Panc1 (cell line): ENCODE data around the gene RAC3. TPM values are rescaled to one million over a fixed set of nuclear protein-coding genes. Genes with fewer than 3 reads are reported as not detected.

Experiments
- ATAC-seq: fragments of 200-7000 bp; cut with Tn5 transposase; 2 replicates; pipeline ENCODE4 v1.9.1; 2020; ENCODE audit warnings: mild to moderate bottlenecking, moderate library complexity
- BruUV-seq: library from RNA; stranded (reverse); fragments of 400-500 nt; replicated peaks from 2 replicates; lab custom pipeline; 2021; lab: Mats Ljungman, UMichigan
- CTCF ChIA-PET: fragments of 300-600 bp; sonication (Branson Sonifier 250); formaldehyde crosslinking; loops from one replicate; lab custom pipeline; 2022; ENCODE audit warnings: antibody characterized with exemption; lab: Charles Lee
- POLR2A ChIA-PET: fragments of 300-600 bp; sonication (Branson Sonifier 250); formaldehyde crosslinking; loops from one replicate; lab custom pipeline; 2022; ENCODE audit warnings: antibody characterized with exemption; lab: Charles Lee
- DNase-seq: peaks from one replicate; pipeline ENCODE4 v3.0.0-alpha.2; 2010; ENCODE audit warnings: low read depth, low spot score
- H3K27ac ChIP-seq: 2 replicates; pipeline ENCODE4 v1.5.1; 2011; ENCODE audit warnings: mild to moderate bottlenecking, low read length, inconsistent platforms
- H3K27me3 ChIP-seq: fragments of 200-500 bp; sonication (Bioruptor generic); 2 replicates; pipeline ENCODE4 v1.6.0; 2014; ENCODE audit warnings: low read length, inconsistent platforms; ENCODE audit not compliant: control insufficient read depth, insufficient read depth
- H3K36me3 ChIP-seq: fragments of 200-500 bp; sonication (Bioruptor generic); 2 replicates; pipeline ENCODE4 v1.5.1; 2014; ENCODE audit warnings: inconsistent platforms, mild to moderate bottlenecking, low read length, moderate library complexity; ENCODE audit not compliant: control insufficient read depth, insufficient read depth
- H3K4me1 ChIP-seq: 2 replicates; pipeline ENCODE4 v1.5.1; 2011; ENCODE audit warnings: inconsistent platforms, mild to moderate bottlenecking, low read length, moderate library complexity; ENCODE audit not compliant: control insufficient read depth, insufficient read depth
- H3K4me3 ChIP-seq, 2 experiments: 2 replicates each; pipeline ENCODE4 v1.5.1; 2011 to 2012; ENCODE audit warnings: low read depth in 2 of 2, low read length in 2 of 2, mild to moderate bottlenecking in 2 of 2, inconsistent platforms in 1 of 2, moderate library complexity in 1 of 2
- H3K9me3 ChIP-seq: fragments of 200-500 bp; sonication (Bioruptor generic); 2 replicates; pipeline ENCODE4 v1.5.1; 2014; ENCODE audit warnings: low read depth, mild to moderate bottlenecking, inconsistent platforms, low read length, moderate library complexity; ENCODE audit not compliant: control insufficient read depth, insufficient read depth
- POLR2AphosphoS5 ChIP-seq: IDR thresholded peaks from 2 replicates; pipeline ENCODE4 v1.6.1; 2012; ENCODE audit warnings: mild to moderate bottlenecking, low read depth, low read length, moderate library complexity
- SIN3A ChIP-seq: IDR thresholded peaks from 2 replicates; pipeline ENCODE4 v1.6.1; 2012; ENCODE audit warnings: low read depth, mild to moderate bottlenecking, low read length, moderate library complexity, borderline replicate concordance; ENCODE audit not compliant: insufficient read depth
- TCF7L2 ChIP-seq: IDR thresholded peaks from 2 replicates; pipeline ENCODE4 v1.6.1; 2011; ENCODE audit warnings: mild to moderate bottlenecking, low read depth, low read length, inconsistent platforms
- in situ Hi-C: cut with HindIII; loops from 2 replicates; pipeline ENCODE4 v1.10.0; 2016; ENCODE audit warnings: low sequenced_read_pairs, low pct_unique_long_range_greater_than_20kb
- intact Hi-C: fragments of 100-400 bp; cut with micrococcal nuclease; formaldehyde crosslinking; loops from one replicate; pipeline ENCODE4 v1.10.0; 2022; ENCODE audit not compliant: unreplicated experiment
- total RNA-seq: library from RNA; stranded (reverse); gene quantifications from one replicate; pipeline ENCODE4 v1.2.1, GENCODE V29; 2021; ENCODE audit not compliant: unreplicated experiment
- TF ChIP-seq, protein P1 (sequence below): fragments of 450-650 bp; IDR thresholded peaks from 2 replicates; pipeline ENCODE4 v1.5.1; 2017; ENCODE audit warnings: mild to moderate bottlenecking
- TF ChIP-seq, protein P2 (sequence below), 2 experiments: IDR thresholded peaks; 2 replicates each; pipeline ENCODE4 v1.6.1; 2011 to 2012; ENCODE audit warnings: low read depth in 2 of 2, control low read depth in 1 of 2, low read length in 1 of 2, mild to moderate bottlenecking in 1 of 2, moderate library complexity in 1 of 2; ENCODE audit not compliant: insufficient read depth in 1 of 2

Gene RAC3
- total RNA-seq, 1 experiment from 2014 or later, result 39.4 TPM

DNA sequence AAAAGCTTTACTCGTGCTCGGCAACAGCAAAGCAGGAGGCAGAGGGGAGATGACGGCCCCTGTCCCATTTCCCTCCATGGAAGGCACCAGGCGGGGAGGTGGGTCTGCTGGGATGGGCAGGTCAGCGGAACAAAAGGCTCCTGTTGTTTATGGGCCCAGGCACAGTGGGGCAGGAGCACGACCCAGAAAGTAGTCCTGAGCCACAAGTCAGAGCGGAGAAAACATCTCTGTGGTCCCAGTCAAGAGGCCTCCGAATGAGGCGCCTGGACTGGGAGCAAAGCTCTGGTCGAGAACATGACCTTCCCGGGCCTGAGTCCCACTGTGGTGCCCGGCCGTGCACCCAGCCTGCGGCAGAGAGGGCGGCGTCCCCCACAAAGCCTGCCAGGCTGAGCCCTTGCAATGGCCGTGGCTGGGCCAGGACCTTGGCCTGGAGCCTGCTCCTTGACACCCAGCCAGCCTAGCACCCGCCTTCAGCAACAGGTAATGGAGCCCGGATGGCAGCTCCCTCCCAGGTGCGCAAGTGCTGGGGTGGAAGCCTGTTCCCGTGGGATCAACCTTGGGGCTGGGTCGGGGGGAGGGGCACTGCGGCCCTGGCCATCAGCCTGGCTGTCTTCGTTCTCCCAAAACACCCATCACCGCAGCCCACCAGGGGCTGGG, 16.6 kb downstream of the RAC3 start:
- CTCF ChIA-PET, result interaction anchor here (0.9 kb wide), 1 partner anchor 40 kb away, joined by 3 read pairs; no protein-coding TSS in a partner anchor
- no peak for ATAC-seq
- no TSS peak for BruUV-seq
- in situ Hi-C loops, result no loop called here
- Histone ChIP-seq H3K36me3 (peaks cover 4% of the 10 kb centered on the region; the same call in 1 of the 2 replicates), H3K4me1 (peaks cover 11% of the 10 kb centered on the region; the same call in 1 of the 2 replicates), H3K4me3 (no peak overlapping the region), H3K27ac (no peak overlapping the region), H3K27me3 (no peaks in the 10 kb centered on the region), H3K9me3 (no peaks in the 10 kb centered on the region)
- TF ChIP-seq SIN3A, result no peak
- no peak for TF ChIP-seq POLR2AphosphoS5
- TF ChIP-seq TCF7L2, result no peak
- TF ChIP-seq, protein P1, sequence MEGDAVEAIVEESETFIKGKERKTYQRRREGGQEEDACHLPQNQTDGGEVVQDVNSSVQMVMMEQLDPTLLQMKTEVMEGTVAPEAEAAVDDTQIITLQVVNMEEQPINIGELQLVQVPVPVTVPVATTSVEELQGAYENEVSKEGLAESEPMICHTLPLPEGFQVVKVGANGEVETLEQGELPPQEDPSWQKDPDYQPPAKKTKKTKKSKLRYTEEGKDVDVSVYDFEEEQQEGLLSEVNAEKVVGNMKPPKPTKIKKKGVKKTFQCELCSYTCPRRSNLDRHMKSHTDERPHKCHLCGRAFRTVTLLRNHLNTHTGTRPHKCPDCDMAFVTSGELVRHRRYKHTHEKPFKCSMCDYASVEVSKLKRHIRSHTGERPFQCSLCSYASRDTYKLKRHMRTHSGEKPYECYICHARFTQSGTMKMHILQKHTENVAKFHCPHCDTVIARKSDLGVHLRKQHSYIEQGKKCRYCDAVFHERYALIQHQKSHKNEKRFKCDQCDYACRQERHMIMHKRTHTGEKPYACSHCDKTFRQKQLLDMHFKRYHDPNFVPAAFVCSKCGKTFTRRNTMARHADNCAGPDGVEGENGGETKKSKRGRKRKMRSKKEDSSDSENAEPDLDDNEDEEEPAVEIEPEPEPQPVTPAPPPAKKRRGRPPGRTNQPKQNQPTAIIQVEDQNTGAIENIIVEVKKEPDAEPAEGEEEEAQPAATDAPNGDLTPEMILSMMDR, result no peak
- TF ChIP-seq, protein P2, sequence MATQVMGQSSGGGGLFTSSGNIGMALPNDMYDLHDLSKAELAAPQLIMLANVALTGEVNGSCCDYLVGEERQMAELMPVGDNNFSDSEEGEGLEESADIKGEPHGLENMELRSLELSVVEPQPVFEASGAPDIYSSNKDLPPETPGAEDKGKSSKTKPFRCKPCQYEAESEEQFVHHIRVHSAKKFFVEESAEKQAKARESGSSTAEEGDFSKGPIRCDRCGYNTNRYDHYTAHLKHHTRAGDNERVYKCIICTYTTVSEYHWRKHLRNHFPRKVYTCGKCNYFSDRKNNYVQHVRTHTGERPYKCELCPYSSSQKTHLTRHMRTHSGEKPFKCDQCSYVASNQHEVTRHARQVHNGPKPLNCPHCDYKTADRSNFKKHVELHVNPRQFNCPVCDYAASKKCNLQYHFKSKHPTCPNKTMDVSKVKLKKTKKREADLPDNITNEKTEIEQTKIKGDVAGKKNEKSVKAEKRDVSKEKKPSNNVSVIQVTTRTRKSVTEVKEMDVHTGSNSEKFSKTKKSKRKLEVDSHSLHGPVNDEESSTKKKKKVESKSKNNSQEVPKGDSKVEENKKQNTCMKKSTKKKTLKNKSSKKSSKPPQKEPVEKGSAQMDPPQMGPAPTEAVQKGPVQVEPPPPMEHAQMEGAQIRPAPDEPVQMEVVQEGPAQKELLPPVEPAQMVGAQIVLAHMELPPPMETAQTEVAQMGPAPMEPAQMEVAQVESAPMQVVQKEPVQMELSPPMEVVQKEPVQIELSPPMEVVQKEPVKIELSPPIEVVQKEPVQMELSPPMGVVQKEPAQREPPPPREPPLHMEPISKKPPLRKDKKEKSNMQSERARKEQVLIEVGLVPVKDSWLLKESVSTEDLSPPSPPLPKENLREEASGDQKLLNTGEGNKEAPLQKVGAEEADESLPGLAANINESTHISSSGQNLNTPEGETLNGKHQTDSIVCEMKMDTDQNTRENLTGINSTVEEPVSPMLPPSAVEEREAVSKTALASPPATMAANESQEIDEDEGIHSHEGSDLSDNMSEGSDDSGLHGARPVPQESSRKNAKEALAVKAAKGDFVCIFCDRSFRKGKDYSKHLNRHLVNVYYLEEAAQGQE (IDR thresholded peaks at IDR 0.05; ENCODE audit: insufficient read depth in 1 of 2, low read depth in 2 of 2, low read length in 1 of 2), result no peak
- DNase-seq, result no peak
- POLR2A ChIA-PET, result interaction anchor here (0.7 kb wide), 1 partner anchor 22 kb away, joined by 3 read pairs; no protein-coding TSS in a partner anchor
- intact Hi-C loops, result no loop called here

DNA sequence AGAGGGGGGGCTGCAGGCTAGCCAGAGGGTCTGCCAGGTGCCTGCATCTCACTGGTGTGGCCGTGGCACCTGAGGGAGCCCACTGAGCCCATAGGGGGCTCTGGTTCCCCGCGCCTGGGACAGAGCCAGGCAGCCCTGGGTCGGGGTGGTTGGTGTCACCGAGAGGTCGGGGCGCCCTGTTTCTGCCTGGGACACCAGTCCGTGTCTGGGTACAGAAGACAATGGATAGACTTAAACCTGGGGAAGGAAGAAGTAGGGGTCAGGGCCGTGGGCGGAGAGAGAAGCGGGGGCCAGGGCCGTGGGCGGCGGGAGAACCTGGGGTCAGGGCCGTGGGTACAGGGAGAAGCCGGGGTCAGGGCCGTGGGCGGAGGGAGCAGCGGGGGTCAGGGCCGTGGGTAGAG, 17.1 kb downstream of the RAC3 start:
- ATAC-seq, result no peak
- Histone ChIP-seq H3K9me3 (no peaks in the 10 kb centered on the region), H3K4me1 (peaks cover 15% of the 10 kb centered on the region; the same call in 1 of the 2 replicates), H3K4me3 (no peak overlapping the region), H3K27me3 (no peaks in the 10 kb centered on the region), H3K27ac (no peak overlapping the region), H3K36me3 (peaks cover 6% of the 10 kb centered on the region; the same call in 1 of the 2 replicates)
- no TSS peak for BruUV-seq
- intact Hi-C loops, result no loop called here
- no peak for TF ChIP-seq SIN3A
- DNase-seq, result no peak
- CTCF ChIA-PET, result no interaction called here
- POLR2A ChIA-PET, result no interaction called here
- in situ Hi-C loops, result no loop called here

DNA sequence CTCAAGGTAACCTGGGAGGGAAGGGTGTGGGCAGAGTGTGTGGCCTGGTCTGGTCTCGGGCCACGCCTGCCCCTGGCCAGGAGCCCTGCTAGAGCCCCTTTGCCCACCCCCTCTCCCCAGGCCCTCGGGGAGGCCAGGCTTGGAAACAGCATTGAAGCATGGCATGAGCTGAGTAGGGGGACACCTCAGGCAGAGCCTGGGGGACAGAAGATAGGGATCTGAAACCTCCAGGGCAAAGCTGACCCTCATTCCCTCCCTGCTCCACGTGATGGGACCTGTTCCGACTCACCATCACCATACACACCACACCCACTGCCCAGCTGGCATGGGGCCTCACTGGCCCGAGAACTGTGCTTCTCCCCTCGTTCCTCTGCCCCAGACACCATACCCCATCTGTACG, 17.6 kb downstream of the RAC3 start:
- Histone ChIP-seq H3K36me3 (peaks cover 6% of the 10 kb centered on the region; the same call in 1 of the 2 replicates), H3K27ac (no peak overlapping the region), H3K4me1 (peaks cover 17% of the 10 kb centered on the region; the same call in 1 of the 2 replicates), H3K27me3 (no peaks in the 10 kb centered on the region), H3K9me3 (no peaks in the 10 kb centered on the region), H3K4me3 (no peak overlapping the region)
- ChIA-PET POLR2A (no interaction called here), CTCF (no interaction called here)
- no peak for ATAC-seq
- no peak for DNase-seq
- BruUV-seq, result no TSS peak
- in situ Hi-C loops, result no loop called here
- TF ChIP-seq SIN3A (no peak), POLR2AphosphoS5 (no peak), TCF7L2 (no peak)
- TF ChIP-seq, protein P2 (IDR thresholded peaks at IDR 0.05; ENCODE audit: insufficient read depth in 1 of 2, low read depth in 2 of 2, low read length in 1 of 2), result no peak
- TF ChIP-seq, protein P1, result no peak
- intact Hi-C loops, result no loop called here
